Neuron (in vitro differentiated cells): ENCODE measurements around the gene PCF11.

Experiments
- H2AFZ ChIP-seq: one replicate; pipeline ENCODE4 v1.6.1; 2013; ENCODE audit warnings: low read depth, mild to moderate bottlenecking, inconsistent platforms, low read length, moderate library complexity
- H3K27me3 ChIP-seq: one replicate; pipeline ENCODE4 v1.6.1; 2013; ENCODE audit warnings: low read length; ENCODE audit not compliant: insufficient read depth
- H3K36me3 ChIP-seq: one replicate; pipeline ENCODE4 v1.6.1; 2013; ENCODE audit warnings: low read length; ENCODE audit not compliant: insufficient read depth
- H3K4me1 ChIP-seq: one replicate; pipeline ENCODE4 v1.6.1; 2013; ENCODE audit warnings: low read length; ENCODE audit not compliant: insufficient read depth
- H3K4me3 ChIP-seq: 2 replicates; pipeline ENCODE4 v1.5.1; 2013; ENCODE audit warnings: mild to moderate bottlenecking, low read length, moderate library complexity
- H3K9me3 ChIP-seq: one replicate; pipeline ENCODE4 v1.6.1; 2013; ENCODE audit warnings: low read length

The PCF11 gene

DNA sequence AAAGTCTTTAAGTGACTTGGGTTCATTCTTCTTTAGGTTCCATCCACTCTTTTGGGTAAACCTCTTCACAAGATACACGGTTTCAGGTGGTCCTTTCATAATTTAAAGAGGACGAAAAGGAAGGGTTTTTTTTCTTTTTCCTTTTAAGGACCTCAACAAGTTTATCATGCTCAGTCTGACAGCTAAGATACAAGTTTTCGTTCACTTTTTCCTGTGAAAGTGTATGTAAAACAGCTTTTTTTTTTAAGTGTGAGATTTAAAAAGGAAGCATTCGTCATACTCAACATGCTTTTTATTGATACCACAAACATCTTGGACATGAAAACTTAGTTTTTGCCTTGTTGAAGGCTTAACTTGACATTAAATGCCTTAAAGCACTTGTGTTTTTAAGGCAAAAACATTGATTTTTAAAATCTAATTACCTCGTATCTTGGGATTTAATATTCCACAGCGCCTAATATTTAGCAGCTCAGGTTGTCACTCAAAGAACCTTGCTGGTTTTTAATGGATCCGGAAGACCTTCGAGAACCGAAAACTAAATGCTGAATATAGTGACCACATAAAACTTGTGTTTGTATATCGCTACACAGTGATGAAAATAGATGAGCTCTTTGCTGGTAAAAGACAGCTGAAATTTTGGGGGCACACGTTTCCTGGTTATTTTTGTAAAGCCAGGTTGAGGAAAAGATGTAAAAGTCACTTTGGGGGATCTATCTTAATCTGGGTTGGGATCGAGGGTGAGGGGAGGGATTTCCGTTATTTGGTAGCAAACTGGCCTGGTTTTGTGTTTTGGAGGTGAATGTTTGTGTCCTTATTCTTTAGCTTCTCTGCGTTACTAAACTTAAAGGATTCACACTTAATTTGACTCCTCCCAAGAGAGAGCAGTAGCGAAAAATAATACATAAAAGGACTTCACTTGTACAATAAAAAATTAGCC is 2.3 kb downstream of the PCF11 start:
- H3K36me3 ChIP-seq = peaks cover 37% of the 10 kb centered on the region
- no peaks in the 10 kb centered on the region for H3K27me3 ChIP-seq
- H3K9me3 ChIP-seq = no peaks in the 10 kb centered on the region
- no peak overlapping the region for H2AFZ ChIP-seq
- H3K4me1 ChIP-seq = peaks cover 23% of the 10 kb centered on the region
- H3K4me3 ChIP-seq = peak overlapping the region; percentile 98

DNA sequence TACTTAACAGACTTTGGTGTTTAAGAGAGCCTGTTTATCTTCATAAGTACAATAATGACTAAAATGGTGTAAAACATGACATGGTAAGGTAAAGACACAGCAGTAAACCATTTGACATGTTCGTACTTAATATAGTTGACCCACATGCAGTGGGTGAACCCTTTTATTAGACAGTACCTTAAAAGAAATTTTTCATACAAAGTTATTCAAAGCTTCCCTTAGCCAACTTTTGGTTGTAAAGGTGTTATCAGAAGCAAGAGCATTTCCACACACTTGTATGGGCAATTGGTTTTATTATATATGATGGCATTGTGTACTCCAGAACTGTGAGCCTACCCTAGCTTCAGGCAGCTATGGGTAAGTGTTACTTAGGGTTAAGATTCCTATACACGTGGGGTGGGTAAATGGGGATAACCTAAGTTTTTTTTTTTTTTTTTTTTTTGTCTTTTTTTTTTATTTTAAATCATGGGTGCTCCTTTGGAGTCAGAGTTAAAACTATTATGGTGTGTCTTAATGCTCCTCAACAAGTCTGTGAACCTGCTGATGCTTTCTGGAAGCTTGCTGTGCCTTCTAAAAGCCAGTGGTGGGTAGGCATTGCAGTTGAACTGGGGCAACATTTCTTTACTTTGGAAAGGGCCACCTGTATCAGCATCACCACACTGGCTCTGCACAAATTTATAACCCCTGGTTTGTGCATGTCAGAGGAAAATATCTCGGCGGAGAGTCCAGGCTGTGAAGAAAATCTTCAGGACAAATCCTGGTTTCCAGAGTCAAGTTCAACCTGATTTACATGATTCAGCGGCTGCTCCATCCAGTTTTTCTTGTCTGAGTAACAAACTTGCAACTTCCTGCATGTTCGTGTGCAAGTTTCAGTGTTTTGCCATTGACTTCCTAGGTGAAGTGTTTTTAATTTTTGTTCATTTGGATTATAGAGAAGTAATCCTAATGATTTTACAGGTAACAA is 3.3 kb downstream of the PCF11 start:
- H3K27me3 ChIP-seq = no peaks in the 10 kb centered on the region
- no peaks in the 10 kb centered on the region for H3K9me3 ChIP-seq
- peaks cover 23% of the 10 kb centered on the region for H3K4me1 ChIP-seq
- H3K4me3 ChIP-seq = peak overlapping the region; percentile 98
- H2AFZ ChIP-seq = no peak overlapping the region
- peaks cover 47% of the 10 kb centered on the region for H3K36me3 ChIP-seq

DNA sequence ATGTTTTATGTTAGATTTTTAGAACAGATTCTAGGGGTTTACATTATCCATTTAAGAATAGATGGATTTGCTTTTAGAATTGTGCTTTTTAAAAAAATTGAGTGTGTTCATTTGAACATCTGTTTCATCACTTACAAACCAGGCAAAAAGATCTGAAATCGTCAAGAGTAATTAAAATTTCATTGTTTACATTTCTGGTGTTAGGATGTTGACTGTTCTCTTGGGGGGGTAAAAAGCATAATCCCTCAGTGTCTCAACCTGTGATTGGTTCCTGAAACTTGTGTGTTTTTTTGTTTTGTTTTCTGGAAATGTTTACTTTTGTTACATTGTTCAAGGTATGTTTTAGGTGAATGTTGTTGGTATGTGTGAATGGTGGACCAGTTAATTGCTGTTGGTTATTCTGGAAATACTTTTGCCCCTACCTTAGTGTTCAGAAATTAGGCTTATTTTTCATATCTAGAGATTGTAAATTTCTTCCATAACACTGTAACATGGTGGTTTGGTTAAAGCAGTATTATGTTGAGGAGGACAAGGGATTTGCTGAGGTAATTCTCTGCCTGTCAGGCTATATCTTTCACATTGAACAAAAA is 4.8 kb downstream of the PCF11 start:
- H2AFZ ChIP-seq = no peak overlapping the region
- H3K36me3 ChIP-seq = peaks cover 62% of the 10 kb centered on the region
- H3K4me3 ChIP-seq = no peak overlapping the region
- H3K4me1 ChIP-seq = peaks cover 23% of the 10 kb centered on the region
- H3K9me3 ChIP-seq = no peaks in the 10 kb centered on the region
- H3K27me3 ChIP-seq = no peaks in the 10 kb centered on the region

DNA sequence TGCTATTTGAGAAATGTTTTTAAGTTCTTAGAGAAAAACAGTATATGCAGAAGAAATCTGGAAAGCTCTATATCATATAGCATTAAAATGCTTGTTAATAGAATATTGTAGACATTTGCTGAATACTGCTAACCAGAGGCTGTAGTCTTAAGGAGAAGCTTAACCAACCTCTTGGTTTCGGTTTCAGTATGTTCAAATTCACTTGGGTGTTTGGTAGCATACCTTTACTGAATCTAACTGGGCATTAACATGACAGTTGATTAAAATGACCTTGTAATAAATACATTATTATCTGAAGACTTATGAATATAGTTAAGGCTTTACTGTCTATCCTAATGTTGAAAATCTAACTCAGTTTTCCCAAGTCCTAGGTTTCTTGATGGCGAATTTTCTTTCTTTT is 5.4 kb downstream of the PCF11 start:
- Histone ChIP-seq H3K36me3 (peaks cover 68% of the 10 kb centered on the region), H2AFZ (no peak overlapping the region), H3K27me3 (no peaks in the 10 kb centered on the region), H3K4me3 (no peak overlapping the region), H3K9me3 (no peaks in the 10 kb centered on the region), H3K4me1 (peaks cover 23% of the 10 kb centered on the region)

DNA sequence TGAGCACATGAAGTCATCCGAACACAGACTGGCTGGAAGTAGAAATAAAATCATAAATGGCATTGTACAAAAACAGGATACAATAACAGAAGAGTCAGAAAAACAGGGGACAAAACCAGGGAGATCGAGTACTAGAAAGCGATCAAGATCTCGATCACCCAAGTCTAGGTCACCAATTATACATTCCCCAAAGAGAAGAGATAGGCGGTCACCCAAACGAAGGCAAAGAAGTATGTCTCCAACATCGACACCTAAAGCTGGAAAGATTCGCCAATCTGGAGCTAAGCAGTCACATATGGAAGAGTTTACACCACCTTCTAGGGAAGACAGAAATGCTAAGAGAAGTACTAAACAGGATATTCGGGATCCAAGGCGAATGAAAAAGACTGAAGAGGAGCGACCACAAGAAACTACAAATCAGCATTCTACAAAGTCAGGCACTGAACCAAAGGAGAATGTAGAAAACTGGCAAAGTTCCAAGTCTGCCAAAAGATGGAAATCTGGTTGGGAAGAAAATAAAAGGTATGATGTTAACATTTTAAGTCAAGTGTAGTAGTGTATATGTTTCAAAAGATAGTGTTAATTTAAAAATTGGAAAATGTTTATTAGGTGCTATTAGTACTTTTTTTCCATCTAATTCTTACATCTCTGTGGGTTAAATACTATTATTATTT is 9.4 kb downstream of the PCF11 start:
- H2AFZ ChIP-seq = no peak overlapping the region
- peaks cover 8% of the 10 kb centered on the region for H3K4me1 ChIP-seq
- H3K4me3 ChIP-seq = no peak overlapping the region
- H3K36me3 ChIP-seq = peaks cover 83% of the 10 kb centered on the region
- H3K27me3 ChIP-seq = no peaks in the 10 kb centered on the region
- peaks cover 14% of the 10 kb centered on the region for H3K9me3 ChIP-seq

DNA sequence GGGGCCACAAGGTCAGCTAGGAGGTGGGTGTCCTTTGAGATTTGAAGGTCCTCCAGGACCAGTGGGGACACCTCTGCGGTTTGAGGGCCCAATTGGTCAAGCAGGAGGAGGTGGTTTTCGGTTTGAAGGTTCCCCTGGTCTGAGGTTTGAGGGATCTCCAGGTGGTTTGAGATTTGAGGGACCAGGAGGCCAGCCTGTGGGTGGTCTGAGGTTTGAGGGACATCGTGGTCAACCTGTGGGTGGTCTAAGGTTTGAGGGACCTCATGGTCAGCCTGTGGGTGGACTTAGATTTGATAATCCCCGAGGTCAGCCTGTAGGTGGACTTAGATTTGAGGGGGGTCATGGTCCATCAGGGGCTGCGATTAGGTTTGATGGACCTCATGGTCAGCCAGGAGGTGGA is 11.8 kb downstream of the PCF11 start:
- Histone ChIP-seq H3K27me3 (no peaks in the 10 kb centered on the region), H3K9me3 (peaks cover 14% of the 10 kb centered on the region), H3K36me3 (peaks cover 85% of the 10 kb centered on the region), H3K4me1 (peaks cover 10% of the 10 kb centered on the region), H3K4me3 (no peak overlapping the region), H2AFZ (no peak overlapping the region)

DNA sequence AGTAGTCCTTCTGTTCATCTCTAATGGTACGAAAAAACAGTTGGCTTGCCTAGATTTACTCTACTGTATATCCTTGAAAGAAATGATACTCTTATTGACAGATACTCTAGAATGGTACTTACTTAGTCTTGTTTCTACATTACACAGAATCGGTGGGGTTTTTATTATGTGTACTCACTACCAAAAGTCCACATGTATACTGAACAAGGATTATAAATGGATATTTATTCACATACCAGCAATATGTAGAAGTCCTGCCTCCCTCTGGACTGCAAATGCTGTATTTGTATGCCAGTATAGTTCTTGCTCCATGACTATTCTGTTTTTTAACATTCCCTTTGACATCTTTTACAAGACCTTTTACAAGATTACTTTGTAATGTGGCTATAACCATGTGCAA is 13.9 kb downstream of the PCF11 start:
- Histone ChIP-seq H3K4me3 (no peak overlapping the region), H3K27me3 (no peaks in the 10 kb centered on the region), H3K4me1 (peaks cover 10% of the 10 kb centered on the region), H2AFZ (no peak overlapping the region), H3K9me3 (peaks cover 14% of the 10 kb centered on the region), H3K36me3 (peaks cover 82% of the 10 kb centered on the region)

DNA sequence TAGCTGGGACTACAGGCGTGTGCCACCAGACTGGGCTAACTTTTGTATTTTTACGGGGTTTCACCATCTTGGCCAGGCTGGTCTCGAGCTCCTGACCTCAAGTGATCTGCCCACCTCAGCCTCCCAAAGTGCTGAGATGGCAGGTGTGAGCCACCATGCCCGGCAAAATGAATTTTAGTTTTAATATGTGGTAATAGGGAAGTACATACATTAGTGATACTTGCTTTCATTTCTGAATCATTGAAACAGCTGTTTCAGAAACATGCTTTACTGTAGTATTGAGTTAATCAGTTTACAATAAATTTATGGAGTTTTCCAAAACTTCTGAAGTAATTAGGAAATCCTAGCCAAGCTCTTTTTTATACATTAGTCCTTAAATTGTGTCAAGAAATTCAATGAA is 15.6 kb downstream of the PCF11 start:
- Histone ChIP-seq H2AFZ (no peak overlapping the region), H3K36me3 (peaks cover 76% of the 10 kb centered on the region), H3K4me1 (peaks cover 10% of the 10 kb centered on the region), H3K4me3 (no peak overlapping the region), H3K9me3 (peaks cover 13% of the 10 kb centered on the region), H3K27me3 (no peaks in the 10 kb centered on the region)

DNA sequence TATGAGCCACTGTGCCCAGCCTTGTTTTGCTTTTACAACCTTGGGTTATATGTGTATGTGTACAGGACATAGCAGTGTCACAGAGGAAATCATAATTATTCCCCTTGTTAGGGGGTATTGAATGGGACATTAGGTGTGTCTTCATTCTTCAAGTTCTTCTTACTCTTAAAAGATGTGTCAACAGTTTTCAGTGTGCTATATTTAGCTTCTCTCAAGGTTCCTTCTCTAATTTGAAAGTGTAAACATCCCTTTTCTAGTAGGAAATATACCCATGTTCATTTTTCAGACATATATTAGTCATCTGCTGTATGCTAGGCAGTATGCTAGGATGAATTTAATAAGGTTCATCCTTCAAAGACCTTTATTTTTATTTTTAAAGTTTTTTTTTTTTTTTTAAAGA is 17.1 kb downstream of the PCF11 start:
- Histone ChIP-seq H3K36me3 (peaks cover 70% of the 10 kb centered on the region), H3K4me1 (peaks cover 10% of the 10 kb centered on the region), H2AFZ (no peak overlapping the region), H3K27me3 (no peaks in the 10 kb centered on the region), H3K4me3 (no peak overlapping the region), H3K9me3 (peaks cover 3% of the 10 kb centered on the region)

DNA sequence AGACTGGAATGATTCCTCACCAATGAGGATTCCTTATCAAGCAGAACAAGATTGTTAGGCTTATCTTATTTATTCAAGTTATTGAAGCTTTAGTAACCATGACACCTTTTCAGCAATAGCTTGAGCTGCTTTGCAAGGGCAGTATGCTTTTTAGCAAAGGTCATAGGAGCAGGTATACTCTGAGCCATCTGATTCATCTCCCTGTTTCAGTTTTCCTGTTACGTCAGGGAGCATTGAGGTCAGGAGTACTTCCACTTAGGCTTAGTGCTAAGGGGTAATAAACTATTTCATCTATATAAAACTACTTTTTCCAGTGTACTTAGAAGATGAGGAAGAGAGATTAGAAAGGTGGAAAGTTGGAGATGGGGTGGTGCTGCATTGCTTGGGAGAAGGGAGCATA is 18.9 kb downstream of the PCF11 start:
- Histone ChIP-seq H2AFZ (no peak overlapping the region), H3K36me3 (peaks cover 68% of the 10 kb centered on the region), H3K4me3 (no peak overlapping the region), H3K4me1 (peaks cover 6% of the 10 kb centered on the region), H3K9me3 (no peaks in the 10 kb centered on the region), H3K27me3 (no peaks in the 10 kb centered on the region)

DNA sequence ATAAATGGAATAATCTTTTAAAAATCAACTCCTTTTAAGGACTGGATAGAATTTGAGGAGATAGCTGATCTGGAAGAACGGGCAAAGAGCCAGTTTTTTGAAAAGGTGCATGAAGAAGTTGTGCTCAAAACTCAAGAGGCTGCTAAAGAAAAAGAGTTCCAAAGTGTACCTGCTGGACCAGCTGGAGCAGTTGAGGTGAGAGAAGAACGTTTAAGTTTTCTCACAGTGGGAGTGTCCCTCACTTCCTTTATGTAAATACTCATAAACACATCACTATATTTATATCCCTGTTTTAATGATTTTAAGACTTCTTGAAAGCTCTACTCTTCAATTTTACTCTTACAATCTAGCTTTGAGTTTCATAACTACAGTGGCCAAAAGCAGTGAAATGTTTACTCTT is 24.9 kb downstream of the PCF11 start:
- no peaks in the 10 kb centered on the region for H3K27me3 ChIP-seq
- no peaks in the 10 kb centered on the region for H3K9me3 ChIP-seq
- no peak overlapping the region for H2AFZ ChIP-seq
- no peaks in the 10 kb centered on the region for H3K4me1 ChIP-seq
- H3K4me3 ChIP-seq = no peak overlapping the region
- peaks cover 85% of the 10 kb centered on the region for H3K36me3 ChIP-seq

DNA sequence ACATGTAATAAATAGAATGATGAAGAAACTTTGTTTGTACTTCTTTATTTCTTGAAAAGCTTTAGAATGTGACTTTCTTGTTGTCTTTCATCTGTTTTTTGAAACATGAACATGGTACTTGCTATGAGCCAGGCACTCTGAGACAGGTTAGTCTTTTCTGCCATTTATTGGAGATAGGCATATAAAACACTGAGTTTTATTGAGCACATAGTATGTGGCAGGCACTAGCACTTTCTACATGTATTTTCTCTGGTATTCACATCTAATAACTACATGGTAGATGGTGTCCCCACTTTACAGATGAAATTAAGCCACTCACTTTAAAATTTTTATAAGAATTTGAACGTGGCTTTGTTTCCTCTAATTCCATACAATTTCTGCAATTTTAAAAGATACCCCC is 28.8 kb downstream of the PCF11 start:
- no peaks in the 10 kb centered on the region for H3K4me1 ChIP-seq
- H3K36me3 ChIP-seq = peaks cover 66% of the 10 kb centered on the region
- no peak overlapping the region for H2AFZ ChIP-seq
- no peaks in the 10 kb centered on the region for H3K27me3 ChIP-seq
- H3K4me3 ChIP-seq = no peak overlapping the region
- no peaks in the 10 kb centered on the region for H3K9me3 ChIP-seq
